DLD1 (cell line): Measurements from ENCODE around the gene ITPKC.

ENCODE experiments used
- in situ Hi-C: cut with HindIII; loops from 2 replicates; pipeline ENCODE4 v1.10.0; 2017; ENCODE audit warnings: low sequenced_read_pairs

Gene ITPKC

GRCh38 chr19:40690050-40690692, 26.7 kb upstream of the ITPKC start, which contains the start of gene NUMBL:
Gene NUMBL (minus strand): TSS chr19:40690651. CDS start chr19:40690483, 168 bp downstream.
- in situ Hi-C loops, result no loop called here

DNA sequence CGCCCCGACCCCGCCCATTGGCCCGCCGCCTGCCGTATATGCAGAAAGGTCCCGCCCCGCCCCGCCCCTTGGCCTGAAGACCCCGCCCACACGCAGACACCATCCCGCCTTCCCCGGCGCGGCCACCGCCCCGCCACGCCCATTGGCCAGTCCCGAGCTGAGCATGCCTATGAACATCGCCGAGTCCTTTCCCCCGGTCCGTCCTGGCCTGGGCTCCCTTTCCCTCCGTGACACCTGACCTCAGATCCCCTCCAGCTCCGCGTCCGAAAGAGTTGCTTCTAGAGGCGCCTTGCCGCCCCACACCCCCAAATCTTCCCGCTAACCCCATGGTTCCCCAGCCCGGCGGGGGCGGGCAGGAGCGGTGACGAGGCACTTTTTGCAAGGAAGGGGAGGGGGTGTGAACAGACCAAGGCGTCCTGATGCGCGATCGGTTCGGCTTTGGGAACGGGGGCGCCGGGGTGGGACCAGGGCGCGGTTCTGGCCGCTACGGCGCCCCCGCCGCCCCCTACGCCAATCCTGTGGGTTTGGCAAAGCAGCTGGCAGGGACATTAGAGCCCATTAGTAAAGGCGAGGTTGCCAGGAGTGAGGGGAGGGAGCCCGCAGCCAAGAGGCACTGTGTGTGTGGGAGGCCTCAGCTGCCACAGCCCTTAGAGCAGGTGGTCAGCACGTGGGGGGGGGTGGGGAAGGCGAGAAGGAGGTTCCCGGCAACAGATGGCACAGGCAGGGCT, 26.1 kb upstream of the ITPKC start:
- in situ Hi-C loops, result no loop called here

DNA sequence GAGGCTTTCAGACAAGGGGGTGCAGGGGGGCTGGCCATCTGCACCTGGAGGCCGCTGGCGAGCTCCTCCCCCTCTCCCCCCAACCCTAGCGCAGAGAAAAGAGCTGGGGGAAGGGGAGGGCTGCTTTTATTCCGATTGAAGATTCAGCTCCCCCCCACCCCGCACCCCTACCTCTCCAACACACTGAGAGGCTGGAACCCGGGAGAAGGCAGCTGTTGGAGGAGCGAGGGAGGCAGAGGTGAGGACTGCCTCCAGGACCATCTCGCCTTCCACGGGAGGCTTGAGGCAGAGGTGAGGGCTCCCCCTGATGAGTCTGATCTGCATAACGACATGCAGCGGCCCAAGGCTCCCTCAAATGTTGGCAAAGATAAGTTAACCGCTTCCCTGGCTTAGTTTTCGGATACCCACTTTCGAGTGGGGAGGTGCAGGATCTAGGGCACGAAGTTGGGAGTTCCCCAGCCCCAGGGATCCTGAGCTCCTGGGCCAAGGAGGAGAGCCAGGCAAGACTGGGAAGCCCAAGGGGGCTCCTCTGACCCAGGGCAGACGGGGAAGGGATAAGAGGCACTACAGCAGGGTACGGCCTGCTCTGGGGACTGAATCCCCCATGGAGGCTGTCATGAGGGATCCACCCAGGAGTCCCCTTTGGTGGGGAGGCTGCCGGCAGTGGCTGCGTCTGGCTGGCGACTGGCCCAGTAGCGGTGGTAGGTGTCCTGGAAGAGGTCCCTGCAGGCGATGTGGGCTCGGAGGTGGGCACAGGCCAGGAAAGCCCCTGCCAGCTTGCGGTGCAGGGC, 25.3 kb upstream of the ITPKC start:
- in situ Hi-C loops, result no loop called here

GRCh38 chr19:40692212-40692551, 24.7 kb upstream of the ITPKC start:
- in situ Hi-C loops, result no loop called here

DNA sequence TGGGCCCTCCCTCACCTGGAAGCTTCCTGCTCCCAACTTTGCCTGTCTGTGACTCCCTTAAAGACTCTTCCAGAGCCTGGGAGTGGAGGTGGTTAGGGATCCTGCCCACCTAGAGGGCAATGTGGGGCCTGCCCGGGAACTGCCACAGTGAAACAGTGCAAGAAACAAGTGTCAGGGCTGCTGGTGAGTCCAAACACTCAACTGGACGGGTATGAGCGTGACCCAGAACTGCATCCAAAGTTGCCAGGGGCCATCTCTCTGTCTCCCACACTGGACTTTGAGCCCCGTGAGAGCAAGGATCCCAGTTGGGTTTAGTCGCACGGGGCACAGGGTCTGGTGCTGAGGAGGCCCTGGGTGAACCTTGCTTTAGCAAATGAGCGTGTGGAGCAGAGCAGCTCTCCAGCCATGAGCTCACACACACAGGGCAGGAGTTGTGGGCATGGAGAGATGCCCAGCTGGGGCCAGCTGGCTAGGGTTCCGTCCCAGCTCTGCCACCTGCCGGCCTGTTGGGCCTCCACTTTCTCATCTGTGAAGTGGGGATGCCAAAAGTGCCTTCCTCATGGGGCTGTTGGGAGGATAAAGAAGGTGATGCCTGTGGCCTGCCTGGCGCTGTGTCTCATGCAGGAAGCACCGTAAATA, 23.6 kb upstream of the ITPKC start:
- in situ Hi-C loops, result no loop called here

DNA sequence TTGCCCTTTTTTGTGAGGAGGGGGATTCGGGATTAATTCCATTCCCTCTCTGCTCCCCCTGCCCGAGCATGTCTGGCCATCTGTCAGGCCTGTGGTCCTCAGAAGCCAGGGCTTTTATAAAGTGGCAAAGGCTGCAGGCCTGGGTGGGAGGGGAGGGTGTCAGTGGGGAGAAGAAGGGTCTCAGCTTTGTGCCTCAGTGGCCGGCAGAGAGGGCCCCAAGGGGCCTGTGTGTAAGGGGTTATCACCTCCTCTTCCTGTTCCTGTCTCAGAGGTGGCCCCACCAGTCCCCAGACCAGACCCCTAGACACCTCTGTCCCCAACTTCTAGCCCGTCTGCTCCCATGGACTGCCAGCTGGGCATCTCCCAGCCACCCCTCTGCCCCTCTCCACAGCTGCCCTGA, 23.0 kb upstream of the ITPKC start:
- in situ Hi-C loops, result no loop called here

DNA sequence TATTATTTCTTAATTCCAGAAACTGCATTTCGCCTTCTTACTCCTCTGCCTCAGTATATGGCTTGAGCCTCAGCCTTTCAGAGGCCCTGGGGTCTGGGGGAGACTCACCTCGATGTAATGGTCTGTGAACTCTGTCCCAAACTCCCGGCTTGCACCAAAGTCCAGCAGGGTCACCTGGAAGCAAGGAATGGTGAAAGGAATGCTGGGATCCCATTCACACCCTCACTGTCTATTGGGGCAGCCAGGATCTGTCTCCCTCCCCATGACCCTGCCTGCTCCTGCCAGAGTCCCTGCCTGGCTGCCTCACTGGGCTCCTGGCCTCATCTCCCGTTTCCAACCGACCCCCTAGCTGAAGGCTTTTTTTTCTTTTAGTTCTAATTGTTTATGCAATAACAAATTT, 21.0 kb upstream of the ITPKC start:
- in situ Hi-C loops, result no loop called here

- in situ Hi-C loops, result no loop called here
Observed at GRCh38 chr19:40697007-40697406, 19.9 kb upstream of the ITPKC start.

DNA sequence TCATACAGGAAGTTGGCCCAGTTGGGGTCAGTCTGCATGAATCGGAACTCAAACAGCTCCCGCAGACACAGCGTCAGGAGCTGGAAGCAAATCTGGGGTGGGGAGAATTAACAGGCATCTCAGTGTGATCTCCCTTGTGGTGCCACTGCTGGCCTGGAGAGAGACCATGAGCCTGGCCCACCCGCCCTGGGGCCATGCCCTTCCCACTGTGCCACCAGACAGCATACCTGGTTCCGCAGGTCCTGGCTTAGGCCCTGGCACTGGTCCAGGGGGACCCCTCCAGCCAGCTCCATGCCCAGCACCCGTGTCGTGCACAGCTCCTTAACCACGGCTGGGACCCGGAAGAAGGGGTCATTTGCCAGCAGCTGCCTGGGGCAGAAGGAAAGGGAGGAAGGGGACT, 16.8 kb upstream of the ITPKC start:
- in situ Hi-C loops, result no loop called here

DNA sequence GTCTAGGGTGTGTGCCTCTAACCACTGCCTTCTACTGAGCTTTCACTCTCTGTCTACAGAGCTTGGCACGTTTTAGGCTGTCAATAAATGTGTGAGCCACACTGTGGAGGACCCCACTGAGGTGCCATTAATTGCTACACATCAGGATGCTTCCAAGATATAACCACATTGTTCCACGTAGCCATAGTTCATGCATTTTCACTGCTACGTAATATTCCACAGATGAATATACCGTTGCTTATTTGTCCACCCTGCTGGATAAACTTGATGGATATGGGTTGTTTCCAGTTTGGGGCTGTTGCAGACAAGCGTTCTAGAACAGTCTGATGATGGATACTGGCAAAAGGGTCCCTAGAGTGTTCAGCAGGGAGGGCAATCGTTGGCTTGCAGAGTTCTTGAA, 15.2 kb upstream of the ITPKC start:
- in situ Hi-C loops, result no loop called here

- in situ Hi-C loops, result no loop called here
Observed at GRCh38 chr19:40702337-40703012, 14.4 kb upstream of the ITPKC start.

DNA sequence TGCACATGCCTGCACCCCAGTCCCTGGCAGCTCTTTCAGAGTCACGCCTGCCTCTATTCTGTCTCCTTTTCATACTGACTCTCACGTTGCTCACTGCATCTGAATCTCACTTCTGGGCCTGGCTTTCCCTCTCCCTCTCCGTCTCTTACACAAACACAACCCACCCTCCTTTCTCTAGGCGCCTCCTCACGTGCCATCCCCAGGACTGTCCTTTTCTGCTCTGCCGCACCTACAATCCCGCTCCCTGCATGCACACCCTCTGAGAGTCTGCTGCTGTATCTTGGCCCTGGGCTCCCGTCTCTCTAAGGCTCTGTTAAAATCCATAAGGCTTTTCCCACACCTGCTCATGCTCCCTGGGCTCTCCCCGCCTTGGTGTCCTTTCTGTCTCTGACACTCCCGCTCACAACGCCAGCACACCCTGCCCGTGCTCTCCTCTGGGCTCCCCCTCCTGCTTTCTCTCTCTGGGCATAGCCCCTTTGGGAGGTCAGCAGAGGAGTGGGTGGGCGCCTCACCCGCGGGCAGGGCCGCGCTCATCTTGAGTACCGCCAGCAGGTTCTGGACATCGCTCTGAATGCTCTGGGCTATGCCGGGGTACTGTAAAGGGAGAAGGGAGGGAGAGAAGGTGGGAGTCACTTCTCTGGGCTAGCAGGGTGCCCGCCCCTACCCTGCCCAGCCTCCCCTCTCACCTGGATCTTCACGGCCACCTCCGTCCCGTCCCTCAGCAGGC, 13.7 kb upstream of the ITPKC start:
- in situ Hi-C loops, result no loop called here

GRCh38 chr19:40704491-40705361, 12.2 kb upstream of the ITPKC start:
- in situ Hi-C loops, result no loop called here

- in situ Hi-C loops, result no loop called here
Observed at GRCh38 chr19:40705362-40705651, 11.6 kb upstream of the ITPKC start.

DNA sequence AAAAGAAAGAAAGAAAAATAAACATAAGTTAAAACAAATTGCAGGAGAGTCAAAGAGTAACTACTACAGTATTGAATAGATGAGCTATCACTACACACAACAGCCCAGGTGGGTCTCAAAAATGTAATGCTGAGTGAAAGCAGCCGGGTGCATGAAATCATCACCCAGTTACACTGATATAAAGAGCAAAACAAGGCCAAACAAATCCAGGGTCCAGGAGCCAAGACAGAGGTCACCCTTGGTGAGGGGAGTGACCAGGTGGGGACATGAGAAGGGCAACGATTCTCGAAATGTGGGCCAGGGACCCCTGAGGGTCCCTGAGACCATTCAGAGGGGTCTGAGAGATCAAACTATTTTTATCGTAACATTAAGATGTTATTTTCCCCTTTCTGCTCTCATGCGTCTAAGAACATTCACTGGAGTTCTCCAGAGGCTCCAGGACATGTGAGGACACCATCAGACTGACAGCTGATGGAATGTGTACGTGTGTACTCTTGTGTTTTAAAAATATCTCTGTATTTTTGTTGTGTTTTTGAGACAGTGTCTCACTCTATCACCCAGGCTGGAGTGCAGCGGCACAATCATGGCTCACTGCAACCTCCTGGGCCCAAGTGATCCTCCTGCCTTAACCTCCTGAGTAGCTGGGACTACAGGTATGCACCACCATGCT, 10.8 kb upstream of the ITPKC start:
- in situ Hi-C loops, result no loop called here

DNA sequence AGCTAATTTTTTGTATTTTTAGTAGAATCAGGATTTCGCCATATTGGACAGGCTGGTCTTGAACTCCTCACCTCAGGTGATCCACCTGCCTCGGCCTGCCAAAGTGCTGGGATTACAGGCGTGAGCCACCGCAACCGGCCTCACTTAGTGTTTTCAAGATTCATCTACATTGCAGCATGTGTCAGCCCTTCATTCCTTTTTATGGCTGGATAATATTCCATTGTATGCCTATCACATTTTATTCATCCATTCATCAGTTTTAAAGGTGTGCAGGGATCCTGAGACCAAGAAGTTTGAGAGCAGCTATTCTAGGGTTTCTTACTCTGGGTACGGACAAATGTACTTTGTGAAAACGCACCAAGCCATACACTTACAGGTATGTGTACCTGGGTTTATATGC, 9.3 kb upstream of the ITPKC start:
- in situ Hi-C loops, result no loop called here

DNA sequence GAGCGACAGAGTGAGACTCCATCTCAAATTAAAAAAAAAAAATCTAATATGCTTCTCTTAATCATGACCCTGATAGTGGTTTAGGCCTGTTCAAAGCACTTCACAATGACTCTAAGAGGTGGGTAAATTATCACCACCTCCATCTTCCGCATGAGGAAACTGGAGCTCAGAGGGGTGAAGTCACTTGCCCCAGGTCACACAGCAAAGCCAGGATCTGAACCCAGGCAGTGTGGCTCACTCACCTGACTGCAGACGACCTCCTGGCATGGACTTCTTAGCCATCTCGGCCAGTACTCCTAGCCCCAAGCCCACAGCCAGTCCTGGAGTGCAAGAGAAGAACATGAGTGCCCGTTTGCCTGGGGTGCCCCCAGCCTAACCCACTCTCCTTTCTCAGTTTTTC, 7.1 kb upstream of the ITPKC start:
- in situ Hi-C loops, result no loop called here

DNA sequence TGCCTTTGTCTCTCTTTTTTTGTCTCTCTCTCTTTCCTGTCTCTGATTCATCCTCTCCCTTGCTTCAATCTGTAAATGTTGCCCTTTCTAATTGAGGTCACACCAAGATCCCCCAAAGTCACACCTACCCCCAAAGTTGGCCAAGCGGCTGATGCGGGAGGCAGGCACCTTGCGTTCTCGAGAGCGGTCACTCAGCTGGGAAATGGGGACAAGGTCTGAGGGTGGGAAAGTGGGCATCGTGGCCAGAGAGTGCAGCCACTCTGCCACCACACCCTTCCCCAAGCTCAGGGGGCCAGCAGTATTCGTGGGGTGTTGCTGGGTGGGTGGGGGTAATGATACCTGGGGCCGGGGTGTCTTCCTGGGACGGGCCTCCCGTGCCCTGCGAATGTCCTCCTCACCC, 3.0 kb upstream of the ITPKC start:
- in situ Hi-C loops, result no loop called here
